ENCODE measurements around the gene MUC12. TPM values are rescaled to one million over a fixed set of nuclear protein-coding genes. Genes with fewer than 3 reads are reported as not detected.

MUC12 gene
- total RNA-seq, 1 experiment from 2014 or later, result 11.5 TPM

- H3K27ac Mint-ChIP-seq, result peak overlapping the region in 2 of 3 experiments; percentile 73 to 82; a peak in 2 of 7 replicates
- Histone ChIP-seq H2BK12ac (ENCODE audit: insufficient read length, low read depth, low read length) (peak overlapping the region; percentile 84), H4K5ac (ENCODE audit: insufficient read length, low read depth, low read length) (no peak overlapping the region), H4K8ac (replicated peaks; ENCODE audit: insufficient read length, low read depth, low read length) (no peak overlapping the region), H4K91ac (ENCODE audit: insufficient read length, low read depth, low read length) (no peak overlapping the region), H3K27ac (ENCODE audit: insufficient read length, low read depth, low read length) (no peak overlapping the region), H3K79me1 (ENCODE audit: insufficient read depth, low read depth, low read length, poor library complexity, severe bottlenecking) (no peaks in the 10 kb centered on the region), H2AFZ (ENCODE audit: low read length) (no peak overlapping the region), H3K23ac (ENCODE audit: insufficient read length, low read depth, low read length) (no peak overlapping the region), H3K4ac (ENCODE audit: low read depth, low read length) (no peak overlapping the region), H3K4me1 (ENCODE audit: insufficient read depth, low read length) (no peaks in the 10 kb centered on the region), H2BK20ac (ENCODE audit: low read depth, low read length, poor library complexity, severe bottlenecking) (no peak overlapping the region), H3T11ph (ENCODE audit: low read length) (no peak overlapping the region), H3K23me2 (ENCODE audit: insufficient read length, low read depth, low read length, poor library complexity, severe bottlenecking) (no peaks in the 10 kb centered on the region), H3K14ac (ENCODE audit: insufficient read depth, low read length) (no peak overlapping the region), H4K20me1 (ENCODE audit: control insufficient read depth, insufficient read depth, insufficient read length) (no peaks in the 10 kb centered on the region), H2BK120ac (ENCODE audit: low read depth, low read length, poor library complexity, severe bottlenecking) (no peak overlapping the region), H2BK5ac (ENCODE audit: insufficient read length, low read length) (no peak overlapping the region), H3K27me3 (ENCODE audit: insufficient read depth, low read length) (no peaks in the 10 kb centered on the region), H3K9me3 (ENCODE audit: control insufficient read depth, low read depth, low read length) (no peaks in the 10 kb centered on the region), H3K18ac (ENCODE audit: insufficient read length, low read depth, low read length) (no peak overlapping the region), H2BK15ac (ENCODE audit: low read depth, low read length) (no peak overlapping the region), H2AK5ac (ENCODE audit: insufficient read length, low read length) (no peak overlapping the region), H3K56ac (ENCODE audit: insufficient read length, low read depth, low read length) (no peak overlapping the region), H3K79me2 (ENCODE audit: insufficient read depth, low read length) (no peaks in the 10 kb centered on the region), H3K4me2 (ENCODE audit: insufficient read depth, insufficient read length, low read length) (no peak overlapping the region), H3K9ac (ENCODE audit: extremely low read depth, insufficient read length, low read length) (no peak overlapping the region)
- H3K4me1 Mint-ChIP-seq, result peaks cover 33 to 38% of the 10 kb centered on the region in 2 experiments
- H3K9me3 Mint-ChIP-seq, result peaks cover 23 to 24% of the 10 kb centered on the region in 2 experiments
- peaks cover 2% of the 10 kb centered on the region; the same call in 1 of the 2 replicates for H3K27me3 Mint-ChIP-seq (ENCODE audit: low read depth)
- DNase-seq, result no peak
- H3K36me3 Mint-ChIP-seq (ENCODE audit: insufficient read depth in 1 of 3, low read depth in 3 of 3), result peaks cover 9 to 18% (median 12%) of the 10 kb centered on the region in 3 experiments
- TF ChIP-seq CTCF (conservative IDR thresholded peaks at IDR 0.05), result no peak
- no peak overlapping the region; a peak in 1 of 5 replicates for H3K4me3 Mint-ChIP-seq
- no CpG with 5 or more reads among the region's 5 CpGs for WGBS (ENCODE audit: extremely low coverage, insufficient read length, low lambda C conversion rate)
These were observed 25.7 kb upstream of the MUC12 start for GRCh38 chr7:100943693-100944092.

Measured in H9 (cell line).